ENCODE measurements around the gene PLAGL1. TPM values are rescaled to one million over a fixed set of nuclear protein-coding genes. Genes with fewer than 3 reads are reported as not detected.

PLAGL1 gene
- total and polyA plus RNA-seq, 3 experiments from 2014 or later = 2.3 to 18.8 (median 17.8) TPM

DNA sequence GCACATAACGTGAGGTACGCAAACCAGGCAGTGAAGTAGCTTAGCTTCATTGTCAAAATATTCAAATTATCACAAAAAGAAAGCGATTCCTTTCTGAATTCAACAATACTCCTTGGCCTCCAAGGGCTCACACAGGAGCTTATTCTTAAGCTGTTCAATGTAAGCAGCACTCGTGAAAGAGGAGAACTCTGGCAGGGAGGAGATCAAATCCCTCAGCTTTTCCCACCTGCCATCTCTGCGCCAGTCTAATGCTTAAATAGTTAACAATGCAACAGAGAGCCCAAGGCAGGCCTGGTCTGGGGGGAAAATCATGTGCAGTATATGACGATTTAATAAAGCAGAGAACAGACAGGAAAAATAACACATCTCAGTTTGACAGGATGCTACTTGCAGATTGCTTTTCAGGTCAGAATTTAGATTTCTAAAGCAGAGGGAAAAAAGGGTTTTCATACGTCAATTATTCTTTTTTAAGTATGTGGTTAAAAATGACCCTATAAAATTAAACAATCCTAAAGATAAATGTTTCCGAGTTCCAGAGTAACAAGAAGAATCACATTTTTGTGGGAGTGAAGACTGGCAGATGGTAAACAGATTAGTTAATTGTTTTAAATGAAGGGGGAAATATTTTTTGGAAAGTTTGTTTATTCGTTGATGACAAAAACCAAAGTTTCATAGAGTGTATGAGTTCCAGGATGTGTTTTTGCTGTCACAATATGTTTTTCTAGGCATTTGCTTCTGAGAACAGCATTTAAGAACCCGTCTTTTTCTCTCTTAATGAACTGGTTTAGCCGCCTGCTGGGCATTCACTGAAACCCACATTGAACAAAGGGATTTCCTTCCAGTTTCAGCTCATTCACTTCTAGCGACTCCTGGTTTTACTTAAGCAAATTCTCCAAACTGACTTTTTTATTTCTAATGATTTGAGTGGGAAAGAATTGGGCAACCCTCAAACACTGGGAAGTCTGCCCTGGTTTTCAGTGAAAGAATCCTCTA is 45.9 kb downstream of the PLAGL1 start:
- no peak overlapping the region for H3K4me3 Mint-ChIP-seq
- no peaks in the 10 kb centered on the region for H3K36me3 ChIP-seq (ENCODE audit: insufficient read depth, low read length)
- ChIA-PET CTCF (no interaction called here), POLR2A (no interaction called here)
- DNase-seq = no peak
- H3K9me3 ChIP-seq (ENCODE audit: low read length) = no peaks in the 10 kb centered on the region
- H3K4me1 Mint-ChIP-seq = no peaks in the 10 kb centered on the region
- no peak overlapping the region for H3K27ac ChIP-seq (ENCODE audit: low read depth, low read length)
- H3K27ac Mint-ChIP-seq = no peak overlapping the region
- no peak overlapping the region for H3K4me3 ChIP-seq (ENCODE audit: low read length)
- peaks cover 0 to 6% (median 0%) of the 10 kb centered on the region in 3 donors for H3K36me3 Mint-ChIP-seq
- H3K27me3 Mint-ChIP-seq = no peaks in the 10 kb centered on the region
- no peaks in the 10 kb centered on the region for H3K4me1 ChIP-seq (ENCODE audit: insufficient read depth, low read length)
- no peaks in the 10 kb centered on the region for H3K27me3 ChIP-seq (ENCODE audit: insufficient read depth, low read length, poor library complexity, severe bottlenecking)
- H3K9me3 Mint-ChIP-seq = no peaks in the 10 kb centered on the region

DNA sequence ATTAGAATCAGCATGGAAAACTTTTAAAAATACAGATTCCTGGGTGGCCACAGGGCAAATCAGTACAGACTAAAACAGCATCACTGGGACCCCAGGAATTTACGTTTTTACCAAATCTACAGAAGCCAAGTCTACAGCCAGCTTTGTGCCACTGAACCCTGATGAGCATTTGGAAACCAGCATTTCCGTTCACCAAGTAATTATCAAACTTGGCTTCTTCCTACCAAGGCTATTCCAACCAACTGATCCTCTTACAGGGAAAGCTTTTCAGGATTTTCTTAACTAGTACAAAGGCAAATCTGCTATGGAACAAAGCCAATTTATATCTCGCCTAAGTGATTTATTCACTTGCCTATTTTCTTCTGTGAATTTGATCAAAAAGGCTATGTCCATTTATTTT is 47.0 kb downstream of the PLAGL1 start:
- Histone ChIP-seq H3K4me1 (ENCODE audit: insufficient read depth, low read length) (no peaks in the 10 kb centered on the region), H3K9me3 (ENCODE audit: low read length) (no peaks in the 10 kb centered on the region), H3K27ac (ENCODE audit: low read depth, low read length) (no peak overlapping the region), H3K27me3 (ENCODE audit: insufficient read depth, low read length, poor library complexity, severe bottlenecking) (no peaks in the 10 kb centered on the region), H3K36me3 (ENCODE audit: insufficient read depth, low read length) (no peaks in the 10 kb centered on the region), H3K4me3 (ENCODE audit: low read length) (no peak overlapping the region)
- ChIA-PET CTCF (interaction anchor here (1.8 kb wide), 1 partner anchor 21 kb away, joined by 4 read pairs; no protein-coding TSS in a partner anchor), POLR2A (no interaction called here)
- Mint-ChIP-seq H3K4me1 (no peaks in the 10 kb centered on the region), H3K9me3 (no peaks in the 10 kb centered on the region), H3K27ac (no peak overlapping the region), H3K36me3 (peaks cover 0 to 6% (median 0%) of the 10 kb centered on the region in 3 donors), H3K27me3 (peaks cover 0 to under 1% of the 10 kb centered on the region in 2 donors), H3K4me3 (no peak overlapping the region)
- DNase-seq = no peak

DNA sequence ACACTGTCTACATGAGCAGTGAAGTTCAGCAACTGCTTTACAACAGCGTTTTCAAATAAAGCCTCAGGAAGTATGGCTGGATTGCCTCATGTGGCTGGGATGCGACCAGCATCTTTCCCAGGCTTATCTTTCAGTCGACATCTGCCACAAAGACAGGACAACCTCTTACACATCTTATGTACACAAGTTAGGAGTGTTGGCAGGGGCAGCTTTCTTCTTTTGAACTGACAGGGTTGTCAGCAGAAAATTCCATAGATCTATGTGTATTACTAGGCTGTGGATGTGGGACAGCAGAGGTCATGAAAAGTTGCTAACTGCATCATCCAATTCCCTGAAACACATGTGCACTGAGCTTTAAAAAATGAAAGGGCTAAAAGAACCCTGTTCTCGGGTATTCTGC is 48.1 kb downstream of the PLAGL1 start:
- no peaks in the 10 kb centered on the region for H3K9me3 Mint-ChIP-seq
- peak overlapping the region in 1 of 7 donors; percentile 6 for H3K4me3 Mint-ChIP-seq
- H3K36me3 Mint-ChIP-seq = peaks cover 0 to 3% (median 0%) of the 10 kb centered on the region in 3 donors
- no peaks in the 10 kb centered on the region for H3K9me3 ChIP-seq (ENCODE audit: low read length)
- no peaks in the 10 kb centered on the region for H3K4me1 ChIP-seq (ENCODE audit: insufficient read depth, low read length)
- ChIA-PET CTCF (interaction anchor here (1.8 kb wide), 1 partner anchor 20 kb away, joined by 4 read pairs; no protein-coding TSS in a partner anchor), POLR2A (no interaction called here)
- no peaks in the 10 kb centered on the region for H3K4me1 Mint-ChIP-seq
- no peak overlapping the region for H3K27ac Mint-ChIP-seq
- no peak overlapping the region for H3K27ac ChIP-seq (ENCODE audit: low read depth, low read length)
- peaks cover 0 to 1% of the 10 kb centered on the region in 2 donors for H3K27me3 Mint-ChIP-seq
- no peak overlapping the region for H3K4me3 ChIP-seq (ENCODE audit: low read length)
- DNase-seq = no peak
- H3K36me3 ChIP-seq (ENCODE audit: insufficient read depth, low read length) = no peaks in the 10 kb centered on the region
- no peaks in the 10 kb centered on the region for H3K27me3 ChIP-seq (ENCODE audit: insufficient read depth, low read length, poor library complexity, severe bottlenecking)

DNA sequence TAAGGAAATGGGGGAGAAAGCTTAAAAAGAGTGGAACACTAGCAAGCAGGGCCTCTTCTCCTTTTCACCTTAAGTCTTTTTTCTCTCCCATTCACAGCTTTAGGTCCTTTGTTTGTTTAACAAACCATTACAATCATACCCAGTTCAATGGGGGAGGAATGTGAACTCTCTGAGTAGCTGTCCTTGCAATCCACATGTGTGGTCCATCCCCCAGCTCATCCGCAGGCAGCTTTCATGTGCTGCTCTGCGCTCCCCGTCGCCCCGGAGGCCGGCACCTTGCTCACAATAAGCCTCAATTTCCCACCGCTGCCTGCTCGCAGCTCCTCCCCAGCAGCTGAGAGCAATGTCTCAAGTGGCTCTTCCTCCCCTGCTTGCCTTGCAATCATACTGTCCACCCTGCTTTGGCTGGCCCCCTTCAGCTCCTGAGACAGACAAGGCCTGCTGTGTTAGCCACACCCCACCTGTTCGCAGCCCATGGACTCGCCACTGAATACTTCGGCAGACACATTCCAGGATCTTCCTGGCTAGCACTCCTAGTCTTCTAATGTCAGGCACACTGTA is 49.1 kb downstream of the PLAGL1 start:
- no peak for DNase-seq
- Mint-ChIP-seq H3K27ac (no peak overlapping the region), H3K9me3 (no peaks in the 10 kb centered on the region), H3K36me3 (no peaks in the 10 kb centered on the region), H3K4me3 (no peak overlapping the region), H3K27me3 (peaks cover 0 to 1% of the 10 kb centered on the region in 2 donors), H3K4me1 (no peaks in the 10 kb centered on the region)
- no peaks in the 10 kb centered on the region for H3K27me3 ChIP-seq (ENCODE audit: insufficient read depth, low read length, poor library complexity, severe bottlenecking)
- H3K9me3 ChIP-seq (ENCODE audit: low read length) = no peaks in the 10 kb centered on the region
- H3K4me1 ChIP-seq (ENCODE audit: insufficient read depth, low read length) = no peaks in the 10 kb centered on the region
- no peaks in the 10 kb centered on the region for H3K36me3 ChIP-seq (ENCODE audit: insufficient read depth, low read length)
- no peak overlapping the region for H3K4me3 ChIP-seq (ENCODE audit: low read length)
- ChIA-PET CTCF (interaction anchor here (0.6 to 2.2 kb wide), 4 partner anchors 10 to 453 kb away, joined by 3 to 4 read pairs (median 4); no protein-coding TSS in a partner anchor), POLR2A (no interaction called here)
- H3K27ac ChIP-seq (ENCODE audit: low read depth, low read length) = no peak overlapping the region

DNA sequence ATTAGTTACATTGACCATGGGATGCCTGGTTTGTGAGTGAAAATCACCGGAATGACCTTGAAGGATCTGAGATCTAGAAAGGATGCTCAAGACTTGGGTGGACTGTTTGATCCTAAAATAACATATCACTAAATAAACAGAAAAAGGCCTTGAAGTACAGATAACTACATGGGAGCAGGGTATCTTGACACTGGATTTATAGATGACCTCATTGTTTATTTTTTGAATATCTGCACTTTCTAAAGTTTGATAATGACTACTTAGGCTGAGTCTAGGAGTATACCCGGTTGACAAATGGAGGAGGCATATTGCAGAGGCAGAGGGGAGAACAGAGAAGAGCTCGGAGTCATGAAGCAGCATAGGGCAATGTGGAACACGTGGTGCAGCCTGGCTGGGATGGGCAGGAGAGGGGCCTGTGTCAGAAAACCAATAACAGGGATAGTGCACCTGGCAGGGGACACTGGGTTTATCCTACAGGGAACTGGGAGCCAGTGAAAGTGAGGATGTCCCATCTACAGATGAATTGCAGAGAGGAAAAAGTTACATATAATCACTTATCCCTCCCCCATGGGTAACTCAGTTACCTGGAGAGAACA is 50.3 kb downstream of the PLAGL1 start:
- Mint-ChIP-seq H3K27ac (no peak overlapping the region), H3K36me3 (no peaks in the 10 kb centered on the region), H3K9me3 (no peaks in the 10 kb centered on the region), H3K4me1 (no peaks in the 10 kb centered on the region), H3K27me3 (peaks cover 0 to 1% of the 10 kb centered on the region in 2 donors), H3K4me3 (no peak overlapping the region)
- Histone ChIP-seq H3K36me3 (ENCODE audit: insufficient read depth, low read length) (no peaks in the 10 kb centered on the region), H3K4me3 (ENCODE audit: low read length) (no peak overlapping the region), H3K27ac (ENCODE audit: low read depth, low read length) (no peak overlapping the region), H3K4me1 (ENCODE audit: insufficient read depth, low read length) (no peaks in the 10 kb centered on the region), H3K27me3 (ENCODE audit: insufficient read depth, low read length, poor library complexity, severe bottlenecking) (no peaks in the 10 kb centered on the region), H3K9me3 (ENCODE audit: low read length) (no peaks in the 10 kb centered on the region)
- POLR2A ChIA-PET = no interaction called here
- DNase-seq = no peak
- CTCF ChIA-PET = interaction anchor here (1.0 to 2.2 kb wide), 2 partner anchors 9 to 56 kb away, joined by 3 to 4 read pairs; no protein-coding TSS in a partner anchor

DNA sequence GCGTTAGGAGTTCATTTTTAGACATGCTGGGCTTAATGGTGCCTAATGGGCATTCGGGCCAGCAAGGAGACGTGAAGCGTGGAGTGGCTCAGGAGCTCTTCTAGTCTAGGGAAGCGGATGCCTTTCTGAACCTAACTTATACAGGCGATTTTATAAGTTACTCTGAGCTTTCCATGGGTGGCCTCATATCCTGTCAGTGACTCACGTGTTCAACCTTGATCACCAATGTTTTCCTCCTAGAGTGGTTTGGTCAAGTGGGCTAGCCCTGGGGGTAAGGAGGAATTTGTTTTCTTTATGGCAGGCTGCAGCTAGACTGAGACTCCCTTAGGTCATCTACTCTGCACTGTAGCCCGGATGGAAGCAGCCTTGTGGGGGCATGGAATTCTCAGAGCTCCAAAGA is 52.1 kb downstream of the PLAGL1 start:
- H3K4me3 ChIP-seq (ENCODE audit: low read length) = no peak overlapping the region
- Mint-ChIP-seq H3K27me3 (peaks cover 0 to 1% of the 10 kb centered on the region in 2 donors), H3K36me3 (no peaks in the 10 kb centered on the region), H3K9me3 (no peaks in the 10 kb centered on the region), H3K4me3 (no peak overlapping the region), H3K27ac (no peak overlapping the region), H3K4me1 (no peaks in the 10 kb centered on the region)
- H3K4me1 ChIP-seq (ENCODE audit: insufficient read depth, low read length) = no peaks in the 10 kb centered on the region
- POLR2A ChIA-PET = no interaction called here
- no peaks in the 10 kb centered on the region for H3K9me3 ChIP-seq (ENCODE audit: low read length)
- H3K27me3 ChIP-seq (ENCODE audit: insufficient read depth, low read length, poor library complexity, severe bottlenecking) = no peaks in the 10 kb centered on the region
- CTCF ChIA-PET = no interaction called here
- H3K36me3 ChIP-seq (ENCODE audit: insufficient read depth, low read length) = no peaks in the 10 kb centered on the region
- DNase-seq = no peak
- no peak overlapping the region for H3K27ac ChIP-seq (ENCODE audit: low read depth, low read length)

DNA sequence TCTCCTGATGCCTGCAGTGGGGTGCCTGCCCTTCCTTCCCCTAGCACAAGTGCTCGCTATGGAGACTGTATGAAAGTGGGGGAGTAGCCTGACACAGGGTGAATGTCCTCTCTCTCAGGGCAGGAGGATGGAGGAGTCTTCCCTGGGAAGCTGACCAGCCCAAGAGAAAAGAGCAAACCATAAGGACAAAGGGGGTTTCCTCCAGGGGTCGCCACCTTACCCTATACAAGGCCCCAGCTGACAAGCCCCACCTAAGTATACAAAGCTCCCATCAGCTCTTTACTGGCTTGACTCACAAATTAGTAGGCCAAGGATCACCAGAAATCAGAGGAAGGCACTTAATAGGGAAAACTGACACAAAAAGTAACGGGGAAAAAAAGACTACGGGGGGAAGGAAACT is 54.1 kb downstream of the PLAGL1 start:
- Histone ChIP-seq H3K27ac (ENCODE audit: low read depth, low read length) (no peak overlapping the region), H3K36me3 (ENCODE audit: insufficient read depth, low read length) (no peaks in the 10 kb centered on the region), H3K27me3 (ENCODE audit: insufficient read depth, low read length, poor library complexity, severe bottlenecking) (no peaks in the 10 kb centered on the region), H3K4me3 (ENCODE audit: low read length) (no peak overlapping the region), H3K4me1 (ENCODE audit: insufficient read depth, low read length) (no peaks in the 10 kb centered on the region), H3K9me3 (ENCODE audit: low read length) (no peaks in the 10 kb centered on the region)
- Mint-ChIP-seq H3K36me3 (peaks cover 0 to 2% (median 0%) of the 10 kb centered on the region in 3 donors), H3K4me1 (no peaks in the 10 kb centered on the region), H3K9me3 (no peaks in the 10 kb centered on the region), H3K27ac (no peak overlapping the region), H3K27me3 (peaks cover 0 to 1% of the 10 kb centered on the region in 2 donors), H3K4me3 (no peak overlapping the region)
- no peak for DNase-seq
- CTCF ChIA-PET = interaction anchor here (1.0 to 2.3 kb wide), 4 partner anchors 10 to 14 kb away, joined by 3 to 6 read pairs (median 5); no protein-coding TSS in a partner anchor
- POLR2A ChIA-PET = no interaction called here
